ENCODE measurements around the gene BRSK2. TPM values are rescaled to one million over a fixed set of nuclear protein-coding genes. Genes with fewer than 3 reads are reported as not detected.

Gene BRSK2
- polyA plus RNA-seq, 1 experiment = 0.28 TPM

- no peak overlapping the region for H3K4me3 ChIP-seq (ENCODE audit: low read depth, low read length)
- peaks cover 10% of the 10 kb centered on the region for H3K27me3 ChIP-seq (ENCODE audit: control insufficient read depth, insufficient read depth, low read length)
- no peak for TF ChIP-seq CTCF (IDR thresholded peaks at IDR 0.05; ENCODE audit: insufficient read depth, low read depth, low read length)
- POLR2A ChIA-PET = no interaction called here
- CTCF ChIA-PET = interaction anchor here (1.2 kb wide), 1 partner anchor 36 kb away, joined by 3 read pairs; no protein-coding TSS in a partner anchor
- no peaks in the 10 kb centered on the region for H3K36me3 ChIP-seq (ENCODE audit: control insufficient read depth, insufficient read depth, low read length)
- DNase-seq (ENCODE audit: low read depth) = no peak
Observed at GRCh38 chr11:1387521-1387920, 2.2 kb upstream of the BRSK2 start.

- Histone ChIP-seq H3K36me3 (ENCODE audit: control insufficient read depth, insufficient read depth, low read length) (no peaks in the 10 kb centered on the region), H3K27me3 (ENCODE audit: control insufficient read depth, insufficient read depth, low read length) (peaks cover 8% of the 10 kb centered on the region), H3K4me3 (ENCODE audit: low read depth, low read length) (no peak overlapping the region)
- ChIA-PET CTCF (interaction anchor here (1.2 kb wide), 1 partner anchor 37 kb away, joined by 3 read pairs; no protein-coding TSS in a partner anchor), POLR2A (no interaction called here)
- TF ChIP-seq CTCF (IDR thresholded peaks at IDR 0.05; ENCODE audit: insufficient read depth, low read depth, low read length) = no peak
- no peak for DNase-seq (ENCODE audit: low read depth)
Observed at GRCh38 chr11:1387961-1388762, 1.6 kb upstream of the BRSK2 start.

- POLR2A ChIA-PET = no interaction called here
- Histone ChIP-seq H3K36me3 (ENCODE audit: control insufficient read depth, insufficient read depth, low read length) (no peaks in the 10 kb centered on the region), H3K4me3 (ENCODE audit: low read depth, low read length) (peak overlapping the region; percentile 65), H3K27me3 (ENCODE audit: control insufficient read depth, insufficient read depth, low read length) (peaks cover 8% of the 10 kb centered on the region)
- no peak for TF ChIP-seq CTCF (IDR thresholded peaks at IDR 0.05; ENCODE audit: insufficient read depth, low read depth, low read length)
- CTCF ChIA-PET = interaction anchor here (1.2 kb wide), 1 partner anchor 37 kb away, joined by 3 read pairs; no protein-coding TSS in a partner anchor
- no peak for DNase-seq (ENCODE audit: low read depth)
Observed at GRCh38 chr11:1388763-1389102, 1.0 kb upstream of the BRSK2 start.

GRCh38 chr11:1389103-1389931 lies 417 bp upstream of the BRSK2 start:
- H3K27me3 ChIP-seq (ENCODE audit: control insufficient read depth, insufficient read depth, low read length) = peaks cover 8% of the 10 kb centered on the region
- peak overlapping the region; percentile 65 for H3K4me3 ChIP-seq (ENCODE audit: low read depth, low read length)
- DNase-seq (ENCODE audit: low read depth) = peak; percentile 65
- ChIA-PET POLR2A (interaction anchor here (0.7 kb wide), 1 partner anchor 119 kb away, joined by 11 read pairs; no protein-coding TSS in a partner anchor), CTCF (no interaction called here)
- 0 out of 2 replicates have a peak, but pooled peaks have one; percentile 15 for TF ChIP-seq CTCF (IDR thresholded peaks at IDR 0.05; ENCODE audit: insufficient read depth, low read depth, low read length)
- no peaks in the 10 kb centered on the region for H3K36me3 ChIP-seq (ENCODE audit: control insufficient read depth, insufficient read depth, low read length)

- ChIA-PET POLR2A (no interaction called here), CTCF (no interaction called here)
- TF ChIP-seq CTCF (IDR thresholded peaks at IDR 0.05; ENCODE audit: insufficient read depth, low read depth, low read length) = no peak
- no peaks in the 10 kb centered on the region for H3K36me3 ChIP-seq (ENCODE audit: control insufficient read depth, insufficient read depth, low read length)
- no peak overlapping the region for H3K4me3 ChIP-seq (ENCODE audit: low read depth, low read length)
- DNase-seq (ENCODE audit: low read depth) = no peak
- peaks cover 8% of the 10 kb centered on the region for H3K27me3 ChIP-seq (ENCODE audit: control insufficient read depth, insufficient read depth, low read length)
Observed at GRCh38 chr11:1390569-1391164, 933 bp downstream of the BRSK2 start.
